HEK293 (cell line): Measurements from ENCODE around the gene C2orf49.

ENCODE experiments used
- GLI2 ChIP-seq: fragments of 450-650 bp; formaldehyde crosslinking; IDR thresholded peaks from 2 replicates; pipeline ENCODE4; 2017; ENCODE audit warnings: missing biosample characterization, missing genetic modification characterization, low read depth, borderline replicate concordance
- HOXA7 ChIP-seq: sonication (generic); formaldehyde crosslinking; IDR thresholded peaks from 2 replicates; pipeline ENCODE4 v1.8.1; 2022; ENCODE audit warnings: missing genetic modification reagents, borderline replicate concordance
- TCF7L2 ChIP-seq: IDR thresholded peaks from 2 replicates; pipeline ENCODE4 v1.6.1; 2011; ENCODE audit warnings: low read depth, mild to moderate bottlenecking, inconsistent platforms, low read length, moderate library complexity, borderline replicate concordance
- ZNF175 ChIP-seq: fragments of 450-650 bp; formaldehyde crosslinking; IDR thresholded peaks from 2 replicates; pipeline ENCODE4 v1.5.1; 2016; ENCODE audit warnings: missing biosample characterization, missing genetic modification characterization
- ZNF600 ChIP-seq: fragments of 450-650 bp; formaldehyde crosslinking; IDR thresholded peaks from 2 replicates; pipeline ENCODE4 v1.5.1; 2016; ENCODE audit warnings: missing biosample characterization, missing genetic modification characterization
- TF ChIP-seq, protein P1 (sequence below): fragments of 450-650 bp; formaldehyde crosslinking; IDR thresholded peaks from 2 replicates; pipeline ENCODE4 v1.5.1; 2016; ENCODE audit warnings: missing biosample characterization, missing genetic modification characterization
- TF ChIP-seq, protein P2 (sequence below): fragments of 450-650 bp; formaldehyde crosslinking; IDR thresholded peaks from 2 replicates; pipeline ENCODE4 v1.5.0; 2017; ENCODE audit warnings: missing biosample characterization, missing genetic modification characterization, borderline replicate concordance

DNA sequence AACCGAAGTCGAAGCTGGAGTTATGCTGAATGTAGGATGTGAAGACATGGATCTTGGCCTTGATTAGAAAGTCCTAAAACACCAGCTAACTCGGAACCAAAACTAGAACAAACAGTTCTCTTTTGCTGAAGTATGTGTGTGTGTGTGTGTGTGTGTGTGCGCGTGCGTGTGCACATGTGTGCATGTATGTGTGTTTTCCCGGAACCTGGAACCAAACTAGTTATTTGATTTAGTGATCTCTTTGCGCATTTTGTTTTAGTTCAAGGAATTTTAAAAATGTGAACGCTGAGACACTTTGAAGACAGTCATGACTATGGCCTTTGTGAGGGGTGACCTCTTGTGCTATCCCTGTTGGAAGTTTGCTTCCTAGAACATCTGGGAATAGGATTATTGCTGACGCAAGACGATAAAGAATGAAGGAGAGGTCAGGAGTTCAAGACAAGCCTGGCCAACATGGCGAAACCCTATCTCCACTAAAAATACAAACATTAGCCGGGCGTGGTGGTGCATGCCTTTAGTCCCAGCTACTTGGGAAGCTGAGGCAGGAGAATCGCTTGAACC is 37.7 kb downstream of the C2orf49 start:
- no peak for TF ChIP-seq HOXA7 (CRISPR knock-in tag)
- TF ChIP-seq, protein P1, sequence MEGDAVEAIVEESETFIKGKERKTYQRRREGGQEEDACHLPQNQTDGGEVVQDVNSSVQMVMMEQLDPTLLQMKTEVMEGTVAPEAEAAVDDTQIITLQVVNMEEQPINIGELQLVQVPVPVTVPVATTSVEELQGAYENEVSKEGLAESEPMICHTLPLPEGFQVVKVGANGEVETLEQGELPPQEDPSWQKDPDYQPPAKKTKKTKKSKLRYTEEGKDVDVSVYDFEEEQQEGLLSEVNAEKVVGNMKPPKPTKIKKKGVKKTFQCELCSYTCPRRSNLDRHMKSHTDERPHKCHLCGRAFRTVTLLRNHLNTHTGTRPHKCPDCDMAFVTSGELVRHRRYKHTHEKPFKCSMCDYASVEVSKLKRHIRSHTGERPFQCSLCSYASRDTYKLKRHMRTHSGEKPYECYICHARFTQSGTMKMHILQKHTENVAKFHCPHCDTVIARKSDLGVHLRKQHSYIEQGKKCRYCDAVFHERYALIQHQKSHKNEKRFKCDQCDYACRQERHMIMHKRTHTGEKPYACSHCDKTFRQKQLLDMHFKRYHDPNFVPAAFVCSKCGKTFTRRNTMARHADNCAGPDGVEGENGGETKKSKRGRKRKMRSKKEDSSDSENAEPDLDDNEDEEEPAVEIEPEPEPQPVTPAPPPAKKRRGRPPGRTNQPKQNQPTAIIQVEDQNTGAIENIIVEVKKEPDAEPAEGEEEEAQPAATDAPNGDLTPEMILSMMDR, result no peak
- no peak for TF ChIP-seq GLI2 (tag by site-specific recombination)
- TF ChIP-seq, protein P2, sequence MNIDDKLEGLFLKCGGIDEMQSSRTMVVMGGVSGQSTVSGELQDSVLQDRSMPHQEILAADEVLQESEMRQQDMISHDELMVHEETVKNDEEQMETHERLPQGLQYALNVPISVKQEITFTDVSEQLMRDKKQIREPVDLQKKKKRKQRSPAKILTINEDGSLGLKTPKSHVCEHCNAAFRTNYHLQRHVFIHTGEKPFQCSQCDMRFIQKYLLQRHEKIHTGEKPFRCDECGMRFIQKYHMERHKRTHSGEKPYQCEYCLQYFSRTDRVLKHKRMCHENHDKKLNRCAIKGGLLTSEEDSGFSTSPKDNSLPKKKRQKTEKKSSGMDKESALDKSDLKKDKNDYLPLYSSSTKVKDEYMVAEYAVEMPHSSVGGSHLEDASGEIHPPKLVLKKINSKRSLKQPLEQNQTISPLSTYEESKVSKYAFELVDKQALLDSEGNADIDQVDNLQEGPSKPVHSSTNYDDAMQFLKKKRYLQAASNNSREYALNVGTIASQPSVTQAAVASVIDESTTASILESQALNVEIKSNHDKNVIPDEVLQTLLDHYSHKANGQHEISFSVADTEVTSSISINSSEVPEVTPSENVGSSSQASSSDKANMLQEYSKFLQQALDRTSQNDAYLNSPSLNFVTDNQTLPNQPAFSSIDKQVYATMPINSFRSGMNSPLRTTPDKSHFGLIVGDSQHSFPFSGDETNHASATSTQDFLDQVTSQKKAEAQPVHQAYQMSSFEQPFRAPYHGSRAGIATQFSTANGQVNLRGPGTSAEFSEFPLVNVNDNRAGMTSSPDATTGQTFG (tag by site-specific recombination), result no peak
- TF ChIP-seq TCF7L2, result no peak
- TF ChIP-seq ZNF175 (tag by site-specific recombination), result no peak
- no peak for TF ChIP-seq ZNF600
